GM12878 (cell line): ENCODE results near the gene CUL4A. TPM values are rescaled to one million over a fixed set of nuclear protein-coding genes. Genes with fewer than 3 reads are reported as not detected.

Source experiments
- HDGF ChIP-seq: fragments of 450-650 bp; IDR thresholded peaks from 2 replicates; pipeline ENCODE4 v1.6.1; 2016; ENCODE audit warnings: antibody characterized with exemption
- REST ChIP-seq: IDR thresholded peaks from 2 replicates; pipeline ENCODE4 v1.6.1; 2012; ENCODE audit warnings: mild to moderate bottlenecking, low read depth, low read length
- ZBTB40 ChIP-seq: fragments of 450-650 bp; IDR thresholded peaks from 2 replicates; pipeline ENCODE4 v1.6.1; 2016; ENCODE audit warnings: mild to moderate bottlenecking, moderate library complexity, borderline replicate concordance
- polyA plus RNA-seq, 11 experiments: library from polyadenylated mRNA; depleted of rRNA in 4 of 11; unstranded in 6 of 11; stranded (reverse) in 5 of 11; fragments of >200 nt; fragmentation: Nextera tagmentation in 4 of 11; fragmentation: Illumina TruSeq in 1 of 11; extraction: Ambion mirVana in 4 of 11; extraction: Trizol in 1 of 11; gene quantifications; 1 replicate in 1 of 11; 2 replicates in 10 of 11; pipeline versions ENCODE4 v1.2.1 to v1.2.3, GENCODE V29; 2011 to 2016; ENCODE audit warnings: inconsistent platforms in 2 of 11, missing spikeins in 2 of 11, low read depth in 1 of 11
- total RNA-seq, 4 experiments: library from RNA; depleted of rRNA in 3 of 4; stranded (reverse); fragments of >200 nt in 3 of 4; fragmentation: Illumina TruSeq in 1 of 4; extraction: Trizol in 1 of 4; gene quantifications; 2 replicates each; pipeline versions ENCODE4 v1.2.1 to v1.2.3, GENCODE V29; 2013 to 2021

CUL4A gene
- total and polyA plus RNA-seq, 10 of the 15 experiments (the other 5 are each of a cell fraction or from before 2014, with no cell fraction given): 19.7 to 74.3 (median 55.6) TPM

- TF ChIP-seq REST: no peak
- no peak for TF ChIP-seq HDGF
- TF ChIP-seq ZBTB40: no peak
Observed at GRCh38 chr13:113196970-113197737, 12.3 kb upstream of the CUL4A start (continued).
